Subcutaneous adipose tissue (tissue), 4 donors: ENCODE measurements around the gene LEO1. TPM values are rescaled to one million over a fixed set of nuclear protein-coding genes. Genes with fewer than 3 reads are reported as not detected.

Source experiments
- total RNA-seq, 4 donors: library from RNA; depleted of rRNA; stranded (reverse); fragments of >200 nt; gene quantifications; one replicate each; pipeline ENCODE4 v1.1.0, GENCODE V29; 2016
- TF ChIP-seq, protein P1 (sequence below): fragments of 450-650 bp; IDR thresholded peaks from one replicate; pipeline ENCODE4 v1.5.1; 2016; ENCODE audit warnings: low read depth, mild to moderate bottlenecking, control low read depth, antibody characterized with exemption, moderate library complexity

Gene LEO1
- total RNA-seq, 4 donors from 2014 or later: 9.5 to 13.2 (median 10.9) TPM

DNA sequence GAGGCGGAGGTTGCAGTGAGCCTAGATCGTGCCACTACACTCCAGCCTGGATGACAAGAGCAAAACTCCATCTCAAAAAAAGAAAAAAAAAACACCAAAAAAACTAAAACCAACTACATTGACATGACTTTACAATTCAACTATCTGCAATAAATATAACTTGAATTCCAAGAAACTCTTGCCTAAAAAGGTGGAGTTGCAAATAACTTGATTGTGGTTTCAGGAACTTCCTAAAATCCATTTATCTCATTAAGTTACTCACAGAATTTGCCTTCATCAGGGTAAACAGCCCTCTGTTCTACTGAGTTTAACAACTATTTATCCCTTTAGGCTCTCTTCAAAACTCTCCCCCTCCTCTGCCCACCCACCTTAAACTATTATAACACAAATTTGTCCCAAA lies 44.7 kb upstream of the LEO1 start:
- TF ChIP-seq, protein P1, sequence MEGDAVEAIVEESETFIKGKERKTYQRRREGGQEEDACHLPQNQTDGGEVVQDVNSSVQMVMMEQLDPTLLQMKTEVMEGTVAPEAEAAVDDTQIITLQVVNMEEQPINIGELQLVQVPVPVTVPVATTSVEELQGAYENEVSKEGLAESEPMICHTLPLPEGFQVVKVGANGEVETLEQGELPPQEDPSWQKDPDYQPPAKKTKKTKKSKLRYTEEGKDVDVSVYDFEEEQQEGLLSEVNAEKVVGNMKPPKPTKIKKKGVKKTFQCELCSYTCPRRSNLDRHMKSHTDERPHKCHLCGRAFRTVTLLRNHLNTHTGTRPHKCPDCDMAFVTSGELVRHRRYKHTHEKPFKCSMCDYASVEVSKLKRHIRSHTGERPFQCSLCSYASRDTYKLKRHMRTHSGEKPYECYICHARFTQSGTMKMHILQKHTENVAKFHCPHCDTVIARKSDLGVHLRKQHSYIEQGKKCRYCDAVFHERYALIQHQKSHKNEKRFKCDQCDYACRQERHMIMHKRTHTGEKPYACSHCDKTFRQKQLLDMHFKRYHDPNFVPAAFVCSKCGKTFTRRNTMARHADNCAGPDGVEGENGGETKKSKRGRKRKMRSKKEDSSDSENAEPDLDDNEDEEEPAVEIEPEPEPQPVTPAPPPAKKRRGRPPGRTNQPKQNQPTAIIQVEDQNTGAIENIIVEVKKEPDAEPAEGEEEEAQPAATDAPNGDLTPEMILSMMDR: no peak

DNA sequence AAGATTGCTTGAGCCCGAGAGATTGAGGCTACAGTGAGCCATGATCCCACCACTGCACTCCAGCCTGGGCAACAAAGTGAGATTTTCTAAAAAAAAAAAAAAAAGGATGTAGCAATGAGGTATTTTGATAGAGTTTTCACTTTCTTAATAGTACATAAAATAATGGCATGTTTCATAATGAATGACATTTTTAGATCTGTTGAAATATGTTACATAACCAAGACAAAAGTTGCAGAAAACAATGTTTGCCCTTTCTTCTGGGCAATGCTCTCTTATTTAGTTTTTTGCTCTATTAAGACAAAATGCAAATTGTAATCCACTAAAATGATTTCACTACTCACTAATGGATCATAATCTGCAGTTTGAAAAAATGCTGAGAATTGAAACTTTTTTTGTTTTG lies 43.0 kb upstream of the LEO1 start:
- TF ChIP-seq, protein P1: no peak

DNA sequence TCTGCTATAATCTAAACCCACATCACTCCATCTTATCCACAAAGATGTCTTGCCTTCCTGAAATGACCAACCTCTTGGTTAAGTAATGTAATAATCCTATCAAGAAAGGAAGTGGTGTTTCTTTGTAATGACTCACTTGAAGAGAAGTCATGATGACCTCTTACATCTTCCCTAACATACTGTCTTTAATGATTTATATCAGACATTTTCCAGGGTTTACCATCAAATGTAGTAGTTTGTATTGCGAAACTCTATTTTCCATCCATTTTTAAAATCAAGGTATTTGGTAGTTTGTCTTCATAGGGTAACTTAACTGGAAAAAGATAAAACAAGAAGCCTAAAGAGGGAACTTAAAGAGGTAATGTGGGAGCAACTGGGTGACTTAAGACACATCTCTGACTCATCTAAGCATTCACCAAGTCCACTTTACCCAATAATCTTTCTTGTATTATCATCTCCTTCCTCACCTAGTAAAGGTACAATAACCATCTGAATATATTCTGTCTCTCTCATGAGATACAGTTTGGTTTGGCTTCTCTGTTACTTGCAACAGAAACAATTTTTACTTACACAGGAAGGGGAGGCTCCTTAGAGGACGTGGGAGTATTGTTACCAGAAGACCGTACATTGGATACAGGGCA lies 41.7 kb upstream of the LEO1 start:
- TF ChIP-seq, protein P1: no peak

DNA sequence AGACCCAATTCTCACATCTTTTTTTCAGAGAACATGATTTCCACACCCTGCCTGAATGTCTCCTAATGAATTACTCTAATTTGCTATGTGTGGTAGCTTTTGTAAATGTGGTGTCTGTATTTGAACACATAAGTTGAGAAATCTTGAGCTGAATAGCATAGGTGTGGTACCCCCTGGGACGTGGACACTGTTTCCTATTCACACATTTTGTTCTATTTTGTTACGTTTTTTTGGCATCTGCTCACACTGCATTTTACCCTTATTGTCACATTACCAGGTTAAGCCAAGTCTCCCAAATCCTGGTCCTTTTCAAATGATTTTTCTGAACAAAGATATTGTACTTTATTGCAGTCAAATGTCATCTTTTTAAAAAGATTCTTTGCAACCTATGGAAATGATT lies 40.6 kb upstream of the LEO1 start:
- TF ChIP-seq, protein P1: no peak

DNA sequence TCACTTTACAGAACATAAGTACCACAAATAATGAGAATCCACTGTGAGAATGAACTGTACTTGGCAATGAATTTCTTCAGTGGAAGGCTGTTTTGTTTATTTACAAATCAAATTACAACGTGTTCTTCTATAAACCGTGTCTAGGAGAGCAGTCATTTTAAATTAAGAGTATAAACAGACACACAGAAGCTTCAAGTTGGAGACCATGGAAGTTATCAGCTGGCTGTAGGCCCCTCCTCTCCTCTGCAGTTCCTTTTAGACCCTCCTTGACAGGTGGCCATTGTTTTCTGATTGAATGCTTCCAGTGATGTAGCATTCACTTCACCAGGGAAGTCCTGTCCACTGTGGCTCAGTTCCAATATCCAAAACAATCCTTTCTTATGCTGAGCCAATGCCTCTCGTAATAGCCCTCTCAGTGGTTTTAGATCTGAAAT lies 40.1 kb upstream of the LEO1 start:
- TF ChIP-seq, protein P1: no peak

DNA sequence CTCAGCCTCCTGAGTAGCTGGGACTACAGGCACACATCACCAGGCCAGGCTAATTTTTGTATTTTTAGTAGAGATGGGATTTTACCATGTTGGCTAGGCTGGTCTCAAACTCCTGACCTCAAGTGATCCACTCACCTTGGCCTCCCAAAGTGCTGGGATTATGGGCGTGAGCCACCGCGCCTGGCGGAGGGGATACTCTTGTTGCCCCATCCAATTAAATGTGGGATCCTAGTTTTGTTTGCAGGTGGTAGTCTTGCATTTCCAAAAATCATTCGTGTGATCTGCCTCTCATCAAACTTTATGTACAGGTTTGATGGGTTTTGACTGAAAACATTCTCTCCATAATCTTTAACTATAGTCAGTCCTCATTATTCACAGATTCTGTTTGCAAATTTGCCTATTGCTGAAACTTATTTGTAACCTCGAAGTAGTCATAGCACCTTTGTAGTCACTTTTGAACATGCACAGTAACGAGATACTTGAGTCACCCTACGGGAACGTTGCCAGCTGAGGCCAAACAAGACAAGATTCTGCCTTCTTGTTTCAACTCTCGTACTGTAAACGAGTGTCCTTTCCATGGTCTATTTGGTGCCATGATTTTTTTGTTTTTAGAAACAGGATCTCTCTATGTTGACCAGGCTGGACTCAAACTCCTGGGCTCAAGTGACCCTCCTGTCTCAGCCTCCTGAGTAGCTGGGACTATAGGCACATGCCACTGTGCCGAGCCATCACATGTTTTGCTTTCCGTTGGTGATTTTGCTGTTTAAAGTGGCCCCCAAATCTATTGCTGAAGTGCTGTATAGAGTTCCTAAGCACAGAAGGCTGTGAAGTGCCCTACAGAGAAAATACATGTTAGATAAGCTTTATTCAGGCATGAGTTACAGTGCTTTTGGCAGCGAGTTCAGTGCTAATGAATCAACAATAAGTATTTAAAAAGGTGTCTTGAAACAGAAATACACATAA lies 39.3 kb upstream of the LEO1 start:
- TF ChIP-seq, protein P1: no peak
